ENCODE data around the gene AKR1E2. TPM values are rescaled to one million over a fixed set of nuclear protein-coding genes. Genes with fewer than 3 reads are reported as not detected.

AKR1E2 gene
- total and polyA plus RNA-seq, 2 of the 8 experiments (the other 6 are each of a cell fraction or from before 2014, with no cell fraction given), result 2.6 to 3.5 TPM

DNA sequence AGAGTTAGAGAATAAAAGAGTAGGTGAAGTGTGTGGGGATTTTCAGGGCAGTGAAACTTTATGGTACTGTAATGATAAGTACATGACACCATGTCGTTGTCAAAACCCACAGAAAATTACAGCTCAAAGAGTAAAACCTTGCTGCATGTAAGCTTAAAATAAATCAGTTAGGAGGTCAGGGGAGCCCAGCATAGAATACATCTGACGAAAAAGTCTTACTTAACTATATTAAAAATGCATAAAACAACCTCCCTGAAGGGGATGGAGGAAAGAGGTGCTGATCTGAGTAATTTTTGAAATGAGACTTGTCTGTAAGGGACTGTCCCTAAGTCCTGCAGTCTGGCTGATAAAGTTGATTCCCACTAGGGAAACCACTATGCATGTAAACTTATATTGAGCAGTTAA lies 49.8 kb upstream of the AKR1E2 start:
- Histone ChIP-seq H3K4ac (replicated peaks; ENCODE audit: insufficient read length, low read depth, low read length) (no peak overlapping the region), H3K56ac (replicated peaks; ENCODE audit: insufficient read length, low read depth, low read length) (no peak overlapping the region), H3K9me3 (ENCODE audit: insufficient read depth in 2 of 2, low read depth in 1 of 2, low read length in 1 of 2) (no peaks in the 10 kb centered on the region; a peak in 1 of 4 replicates), H3K18ac (ENCODE audit: extremely low read depth, low read length) (no peak overlapping the region), H2BK5ac (ENCODE audit: low read depth, low read length) (no peak overlapping the region), H3K23ac (ENCODE audit: insufficient read length) (no peak overlapping the region), H3K4me1 (replicated peaks in 1 of 4; ENCODE audit: control insufficient read depth in 3 of 4, insufficient read depth in 4 of 4, low read length in 3 of 4) (no peaks in the 10 kb centered on the region), H2BK12ac (ENCODE audit: low read depth, low read length) (no peak overlapping the region), H3K79me2 (ENCODE audit: control insufficient read depth in 1 of 2, insufficient read depth in 2 of 2, low read length in 2 of 2) (no peaks in the 10 kb centered on the region), H4K20me1 (replicated peaks in 1 of 2; ENCODE audit: control insufficient read depth in 1 of 2, insufficient read depth in 2 of 2, low read length in 2 of 2) (no peaks in the 10 kb centered on the region), H3K27me3 (replicated peaks in 1 of 4; ENCODE audit: control insufficient read depth in 3 of 4, extremely low read depth in 1 of 4, insufficient read depth in 3 of 4, low read length in 3 of 4) (no peaks in the 10 kb centered on the region), H2AFZ (ENCODE audit: low read length) (no peak overlapping the region), H3K23me2 (ENCODE audit: low read depth, low read length) (no peaks in the 10 kb centered on the region), H4K5ac (ENCODE audit: insufficient read length, low read depth, low read length) (no peak overlapping the region), H3K36me3 (ENCODE audit: control insufficient read depth in 2 of 4, insufficient read depth in 4 of 4, low read length in 3 of 4) (no peaks in the 10 kb centered on the region), H2BK15ac (ENCODE audit: low read length) (no peak overlapping the region), H4K8ac (ENCODE audit: extremely low read depth, insufficient read depth, low read length) (no peak overlapping the region), H3K4me3 (ENCODE audit: extremely low read depth in 1 of 4, insufficient read depth in 2 of 4, low read depth in 3 of 4, low read length in 4 of 4) (no peak overlapping the region), H3K4me2 (ENCODE audit: insufficient read depth in 1 of 2, low read depth in 2 of 2, low read length in 2 of 2) (no peak overlapping the region), H2BK20ac (ENCODE audit: low read length) (no peak overlapping the region), H3K79me1 (ENCODE audit: low read depth, low read length) (no peaks in the 10 kb centered on the region), H2AK5ac (ENCODE audit: low read depth, low read length) (no peak overlapping the region), H3K27ac (ENCODE audit: low read depth, low read length) (no peak overlapping the region), H3K14ac (ENCODE audit: insufficient read length) (no peak overlapping the region), H4K91ac (replicated peaks; ENCODE audit: insufficient read length, low read length) (no peak overlapping the region), H2BK120ac (replicated peaks; ENCODE audit: low read depth, low read length) (no peak overlapping the region), H3K9ac (replicated peaks in 1 of 4; ENCODE audit: extremely low read depth in 1 of 4, low read depth in 3 of 4, low read length in 3 of 4) (no peak overlapping the region)
- DNase-seq (ENCODE audit: low read depth in 1 of 2, low spot score in 2 of 2) (no peak), FAIRE-seq (no peak)
- TF ChIP-seq SAP30 (IDR thresholded peaks at IDR 0.05; ENCODE audit: insufficient read depth, insufficient replicate concordance, low read length) (no peak), ZNF274 (IDR thresholded peaks at IDR 0.05; ENCODE audit: borderline replicate concordance, extremely low read depth, low read length) (no peak), ASH2L (IDR thresholded peaks at IDR 0.05; ENCODE audit: low read length) (no peak), TEAD4 (IDR thresholded peaks at IDR 0.05; ENCODE audit: low read depth, low read length) (no peak), ATF3 (IDR thresholded peaks at IDR 0.05; ENCODE audit: insufficient read depth, low read depth, low read length) (no peak), EGR1 (IDR thresholded peaks at IDR 0.05; ENCODE audit: borderline replicate concordance, low read depth, low read length) (no peak)
- ChIA-PET POLR2A (ENCODE audit: partially characterized antibody) (no interaction called here), CTCF (ENCODE audit: partially characterized antibody) (interaction anchor here (0.9 to 1.3 kb wide), 2 partner anchors 10 to 1583 kb away, joined by 3 read pairs; no protein-coding TSS in a partner anchor)
- WGBS, 2 experiments (ENCODE audit: extremely low coverage in 1 of 2, insufficient coverage in 1 of 2, insufficient read length in 1 of 2, insufficient replicate concordance in 2 of 2, low coverage in 1 of 2, low lambda C conversion rate in 2 of 2, missing lambda C conversion rate in 1 of 2), result 100% methylated on average over 2 of the region's 2 CpGs; no CpG with 5 or more reads in 1 of the 2 experiments
